Panc1 (cell line): ENCODE data around the gene OR3A1. TPM values are rescaled to one million over a fixed set of nuclear protein-coding genes. Genes with fewer than 3 reads are reported as not detected.

ENCODE experiments used
- total RNA-seq: library from RNA; stranded (reverse); gene quantifications from one replicate; pipeline ENCODE4 v1.2.1, GENCODE V29; 2021; ENCODE audit not compliant: unreplicated experiment

OR3A1 gene
- total RNA-seq, 1 experiment from 2014 or later = not detected

Other genes with a start within 250 kb of the OR3A1 start
- not detected for gene OR1D5, start 234.8 kb downstream of the OR3A1 start, total RNA-seq
- gene OR1D2, start 193.9 kb downstream of the OR3A1 start, total RNA-seq = not detected
- not detected for gene OR1G1, start 170.8 kb downstream of the OR3A1 start, total RNA-seq
- not detected for gene OR1A2, start 100.8 kb downstream of the OR3A1 start, total RNA-seq
- gene OR1A1, start 90.7 kb downstream of the OR3A1 start, total RNA-seq = not detected
- gene OR3A2, start 87.9 kb upstream of the OR3A1 start, total RNA-seq = not detected
- gene OR1E1, start 100.0 kb upstream of the OR3A1 start, total RNA-seq = not detected
- gene OR3A3, start 113.0 kb upstream of the OR3A1 start, total RNA-seq = not detected
- gene OR1E2, start 135.5 kb upstream of the OR3A1 start, total RNA-seq = not detected
- gene SPATA22, start 173.5 kb upstream of the OR3A1 start, total RNA-seq = not detected
- gene ASPA, start 177.6 kb upstream of the OR3A1 start, total RNA-seq = not detected